Panc1 (cell line): Measurements from ENCODE around the gene TBC1D17.

ENCODE experiments used
- CTCF ChIP-seq: fragments of 450-650 bp; IDR thresholded peaks from 2 replicates; pipeline ENCODE4 v1.5.1; 2017; ENCODE audit warnings: mild to moderate bottlenecking
- POLR2AphosphoS5 ChIP-seq: IDR thresholded peaks from 2 replicates; pipeline ENCODE4 v1.6.1; 2012; ENCODE audit warnings: mild to moderate bottlenecking, low read depth, low read length, moderate library complexity
- REST ChIP-seq, 2 experiments: IDR thresholded peaks; 2 replicates each; pipeline ENCODE4 v1.6.1; 2011 to 2012; ENCODE audit warnings: low read depth in 2 of 2, control low read depth in 1 of 2, low read length in 1 of 2, mild to moderate bottlenecking in 1 of 2, moderate library complexity in 1 of 2; ENCODE audit not compliant: insufficient read depth in 1 of 2

- TF ChIP-seq CTCF: no peak
- no peak for TF ChIP-seq REST (IDR thresholded peaks at IDR 0.05; ENCODE audit: insufficient read depth in 1 of 2, low read depth in 2 of 2, low read length in 1 of 2)
- no peak for TF ChIP-seq POLR2AphosphoS5
Measured at GRCh38 chr19:49908480-49909420, 31.2 kb downstream of the TBC1D17 start.
